HCEC 1CT (cell line): ENCODE data around the gene BCL2A1.
"Not testable (repeated sequence)": the region's sequence is repeated elsewhere in the genome, so short reads cannot be mapped to it uniquely, and the experiment has no call there.

ENCODE experiments used
- DNase-seq: peaks from one replicate; pipeline ENCODE4 v3.0.0-alpha.2; 2017

Gene BCL2A1

DNA sequence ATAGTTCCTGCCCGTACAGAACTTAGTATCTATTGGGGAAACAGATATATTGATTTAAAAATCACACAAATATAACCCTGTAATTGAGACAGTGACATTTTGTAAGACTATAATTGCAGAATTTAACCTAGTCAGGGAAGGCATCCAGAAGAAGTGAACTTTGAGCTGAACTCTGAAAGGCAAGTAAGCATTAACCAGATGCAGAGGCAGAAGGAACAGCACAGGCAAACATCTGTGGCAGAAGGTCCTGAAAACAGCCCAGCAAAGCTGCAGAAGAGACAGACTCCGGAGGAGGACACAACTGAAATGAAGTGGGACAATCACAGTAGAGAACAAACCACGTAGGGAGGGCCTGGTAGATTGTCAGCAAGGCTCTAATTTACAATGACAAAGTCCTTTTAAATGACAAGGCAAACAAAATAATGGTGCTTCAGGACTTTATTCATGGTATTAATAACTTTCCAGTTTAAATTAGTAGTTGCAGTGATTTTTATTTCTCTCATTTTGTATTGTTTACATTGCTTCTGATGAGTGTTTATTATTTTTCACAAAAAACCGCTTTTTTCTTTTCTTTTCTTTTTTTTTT, 14.5 kb downstream of the BCL2A1 start:
- no peak for DNase-seq

GRCh38 chr15:79954661-79955060, 16.3 kb downstream of the BCL2A1 start:
- DNase-seq = no peak

DNA sequence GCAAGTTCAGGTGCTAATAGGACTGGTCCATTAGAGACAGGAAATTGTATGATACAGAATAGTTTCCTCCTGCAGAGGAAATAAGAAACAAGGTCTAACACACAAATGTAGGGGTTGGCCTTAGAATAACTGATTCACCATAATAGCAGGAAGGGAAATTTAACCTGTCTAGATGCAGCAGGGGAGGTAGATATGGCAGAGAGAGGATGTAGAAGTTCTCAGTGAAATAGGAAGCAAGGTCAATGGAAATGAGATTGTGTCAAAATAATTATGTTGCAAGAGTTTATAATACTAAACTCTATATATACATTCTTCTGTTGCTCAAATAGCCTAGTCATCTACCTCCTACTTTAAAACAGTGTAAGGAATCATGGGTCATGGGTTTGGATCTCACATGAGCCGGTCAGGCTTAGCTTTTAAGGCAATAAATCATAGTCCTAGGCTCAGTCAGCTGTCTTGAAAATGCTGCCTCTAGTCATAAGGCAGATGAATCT, 17.0 kb downstream of the BCL2A1 start:
- DNase-seq = peak; percentile 80

GRCh38 chr15:79952329-79952728, 18.7 kb downstream of the BCL2A1 start:
- DNase-seq = no peak

DNA sequence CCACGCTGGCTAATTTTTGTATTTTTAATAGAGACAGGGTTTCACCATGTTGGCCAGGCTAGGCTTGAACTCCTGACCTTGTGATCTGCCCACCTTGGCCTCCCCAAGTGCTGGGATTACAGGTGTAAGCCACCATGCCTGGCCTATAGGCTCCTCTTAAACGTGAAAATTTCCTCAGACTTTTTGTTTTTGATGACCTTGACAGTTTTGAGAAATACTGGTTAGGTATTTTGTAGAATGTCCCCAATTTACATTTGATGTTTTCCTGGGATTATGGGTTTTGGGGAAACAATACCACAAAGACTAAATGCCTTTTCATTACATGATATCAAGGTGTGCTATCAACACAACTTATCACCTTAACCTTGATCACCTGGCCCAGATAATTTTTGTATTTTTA, 20.7 kb downstream of the BCL2A1 start:
- DNase-seq = no peak

DNA sequence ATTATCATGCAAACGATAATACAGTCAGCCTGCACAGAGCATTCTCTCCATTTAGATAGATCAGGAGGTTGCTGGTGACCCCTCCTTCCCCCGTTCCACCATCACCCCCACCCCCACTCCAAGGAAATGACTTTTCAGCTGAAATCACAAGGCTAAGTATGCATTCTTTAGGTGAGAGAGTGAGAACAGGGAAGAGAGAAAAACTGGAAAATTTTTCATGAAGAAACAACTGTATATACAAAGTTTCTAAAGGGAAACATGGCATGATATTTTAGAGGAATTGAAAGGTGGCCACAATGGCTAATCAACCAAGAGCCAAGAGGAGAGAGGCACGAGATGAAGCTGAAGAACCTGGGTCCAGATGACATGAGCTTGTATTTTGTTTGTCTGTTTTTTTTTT, 22.2 kb downstream of the BCL2A1 start:
- no peak for DNase-seq

DNA sequence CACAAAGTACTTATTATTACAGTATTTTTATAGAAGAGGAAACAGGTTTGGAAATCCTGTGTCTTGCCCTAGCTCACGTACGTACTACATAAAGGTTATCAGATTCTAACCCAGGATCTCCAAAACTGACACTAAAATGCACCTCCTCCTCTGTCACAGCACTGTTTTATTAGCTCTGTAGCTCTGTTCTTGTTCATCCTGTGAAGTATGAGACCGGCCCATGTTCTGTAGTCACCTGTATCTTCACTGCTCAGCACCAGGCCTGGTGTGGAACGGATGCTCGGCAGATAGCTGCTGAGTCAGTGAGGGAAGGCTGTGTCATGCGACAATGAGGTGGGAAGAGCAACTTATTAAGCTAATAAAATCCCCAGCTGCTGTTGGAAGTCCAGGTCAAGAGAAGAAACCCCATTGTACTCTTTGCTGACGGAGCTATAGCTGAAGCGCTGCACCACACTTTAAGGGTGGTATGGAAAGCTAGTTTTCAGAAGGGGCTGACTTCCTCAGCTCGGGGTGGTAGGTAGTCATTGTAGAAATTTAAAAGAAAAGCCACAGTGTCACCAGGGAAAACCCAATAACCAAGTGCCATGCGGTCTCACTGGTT, 22.8 kb downstream of the BCL2A1 start:
- DNase-seq = no peak

GRCh38 chr15:79947009-79947408, 24.0 kb downstream of the BCL2A1 start:
- no peak for DNase-seq

GRCh38 chr15:79944622-79945021, 26.4 kb downstream of the BCL2A1 start:
- DNase-seq = no peak

- DNase-seq = peak; percentile 84
These were observed 27.2 kb downstream of the BCL2A1 start for GRCh38 chr15:79943820-79944219.

DNA sequence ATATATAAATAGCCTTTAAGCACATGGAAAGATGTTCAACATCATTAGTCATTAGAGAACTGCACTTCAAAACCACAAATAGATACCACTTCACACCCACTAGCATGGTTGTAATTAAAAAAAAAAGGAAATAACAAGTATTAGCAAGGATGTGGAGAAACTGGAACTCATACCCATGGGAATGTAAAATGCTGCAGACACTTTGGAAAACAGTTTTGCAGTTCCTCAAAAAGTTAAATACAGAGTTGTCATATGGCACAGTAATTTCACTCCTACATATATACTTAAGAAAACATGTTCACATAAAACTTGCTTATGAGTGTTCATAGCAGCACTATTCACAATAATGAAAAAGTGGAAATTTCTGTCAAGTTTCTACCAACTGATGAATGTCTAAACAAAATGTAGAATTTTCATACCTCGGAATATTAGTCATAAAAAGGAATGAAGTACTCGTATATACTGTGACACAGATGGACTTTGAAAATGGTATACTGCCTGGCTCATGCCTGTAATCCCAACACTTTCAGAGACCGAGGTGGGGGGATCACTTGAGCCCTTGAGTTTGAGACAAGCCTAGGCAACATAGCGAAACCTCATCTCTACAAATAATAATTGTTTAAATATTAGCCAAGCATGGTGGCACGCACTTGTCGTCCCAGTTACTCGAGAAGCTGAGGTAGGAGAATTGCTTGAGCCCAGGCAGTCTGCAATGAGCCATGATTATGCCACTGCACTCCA, 28.1 kb downstream of the BCL2A1 start:
- DNase-seq = peak; percentile 80

- DNase-seq = no peak
These were observed 31.6 kb downstream of the BCL2A1 start for GRCh38 chr15:79939399-79939798.

DNA sequence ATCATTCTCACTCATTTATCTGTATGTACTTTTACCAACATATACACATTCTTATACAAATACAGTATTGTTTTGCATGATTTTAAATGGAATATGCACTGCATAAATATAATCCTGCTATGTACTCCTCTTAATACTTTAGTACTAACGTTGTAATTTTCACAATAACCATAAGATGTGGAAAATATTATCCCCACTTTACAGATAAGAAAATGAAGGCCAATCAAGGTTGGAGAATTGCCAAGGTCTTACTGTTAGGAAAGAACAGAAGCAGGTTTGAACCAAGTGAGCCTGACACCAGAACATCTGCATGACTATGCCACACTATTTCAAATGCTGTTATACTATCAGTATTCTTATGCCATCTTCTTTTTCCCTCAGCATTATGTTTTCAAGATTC, 32.9 kb downstream of the BCL2A1 start:
- no peak for DNase-seq

DNA sequence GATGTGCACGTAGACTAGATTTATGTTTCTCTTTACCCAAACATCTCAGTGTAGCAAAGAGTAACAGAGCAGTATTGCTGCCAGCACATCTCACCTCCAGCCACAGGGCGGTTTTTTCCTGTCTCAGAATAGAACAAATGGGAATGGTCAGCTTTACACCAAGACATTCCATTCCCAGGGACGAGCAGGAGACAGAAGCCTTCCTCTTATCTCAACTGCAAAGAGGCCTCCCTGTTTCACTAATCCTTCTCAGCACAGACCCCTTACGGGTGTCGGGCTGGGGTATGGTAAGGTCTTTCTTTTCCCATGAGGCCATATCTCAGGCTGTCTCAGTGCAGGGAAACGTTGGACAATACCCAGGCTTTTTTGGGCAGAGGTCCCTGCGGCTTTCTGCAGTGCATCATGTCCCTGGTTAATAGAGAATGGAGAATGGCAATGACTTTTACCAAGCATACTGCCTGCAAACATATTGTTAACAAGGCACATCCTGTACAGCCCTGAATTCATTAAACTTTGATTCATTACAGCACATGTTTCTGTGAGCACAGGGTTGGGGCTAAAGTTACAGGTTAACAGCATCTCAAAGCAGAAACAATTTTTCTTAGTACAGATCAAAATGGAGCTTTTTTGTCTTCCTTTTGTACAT, 35.3 kb downstream of the BCL2A1 start:
- DNase-seq = not testable (repeated sequence)

DNA sequence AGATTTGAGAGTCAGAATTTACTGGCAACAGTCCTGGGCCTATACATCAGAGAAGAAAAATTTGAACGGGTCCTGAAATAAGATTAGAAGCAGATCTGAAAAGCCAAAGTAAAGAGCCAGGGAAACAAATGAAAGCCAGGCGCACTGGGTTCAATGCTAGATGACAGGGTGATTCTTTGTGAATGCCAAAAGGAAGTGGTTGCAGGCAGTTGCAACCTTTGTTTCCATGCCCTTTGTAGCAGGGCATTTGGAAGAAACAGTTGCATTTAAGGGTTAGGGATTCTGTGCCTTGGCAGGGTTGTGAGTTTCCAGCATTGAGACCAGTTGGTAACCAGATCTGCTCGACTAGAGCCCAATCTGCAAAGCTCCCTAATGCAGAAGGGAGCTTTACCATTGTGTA, 37.8 kb downstream of the BCL2A1 start:
- DNase-seq = no peak

- DNase-seq = no peak
These were observed 38.5 kb downstream of the BCL2A1 start for GRCh38 chr15:79932447-79932846.

DNA sequence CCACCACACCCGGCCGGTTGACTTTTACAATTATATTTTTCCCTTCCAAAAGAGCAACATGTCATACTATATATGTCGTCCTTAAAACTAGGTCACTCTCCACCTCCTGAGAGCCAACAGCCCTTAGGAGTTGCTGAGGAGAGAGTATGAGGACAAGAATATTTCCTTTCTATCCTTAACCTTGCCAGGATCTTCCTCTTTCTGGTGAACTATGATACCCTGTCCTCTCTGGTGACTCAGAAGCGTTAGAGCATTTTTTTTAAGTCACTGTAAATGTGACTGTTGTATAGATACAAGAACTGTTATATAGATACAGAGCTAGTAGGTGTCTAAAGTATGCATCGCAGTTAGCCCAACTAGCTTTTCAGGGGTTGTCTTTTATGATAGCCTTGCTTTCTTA, 40.5 kb downstream of the BCL2A1 start:
- DNase-seq = no peak

DNA sequence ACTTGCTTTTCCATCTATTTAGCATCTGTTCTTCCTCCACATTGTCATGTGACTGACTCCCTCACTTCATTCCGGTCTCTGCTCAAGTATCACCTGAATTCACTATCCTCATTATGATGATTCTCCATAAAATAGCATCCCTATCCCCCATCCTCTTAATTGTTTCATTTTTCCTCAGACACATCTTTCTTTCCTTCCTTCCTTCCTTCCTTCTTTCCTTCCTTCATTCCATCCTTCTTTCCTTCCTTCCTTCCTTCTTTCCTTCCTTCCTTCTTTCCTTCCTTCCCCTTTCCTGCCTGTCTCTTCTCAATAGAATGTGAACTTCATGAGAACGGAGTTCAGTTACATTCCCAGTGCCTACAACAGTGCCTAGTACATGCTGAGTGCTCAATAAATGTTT, 41.6 kb downstream of the BCL2A1 start:
- DNase-seq = no peak

DNA sequence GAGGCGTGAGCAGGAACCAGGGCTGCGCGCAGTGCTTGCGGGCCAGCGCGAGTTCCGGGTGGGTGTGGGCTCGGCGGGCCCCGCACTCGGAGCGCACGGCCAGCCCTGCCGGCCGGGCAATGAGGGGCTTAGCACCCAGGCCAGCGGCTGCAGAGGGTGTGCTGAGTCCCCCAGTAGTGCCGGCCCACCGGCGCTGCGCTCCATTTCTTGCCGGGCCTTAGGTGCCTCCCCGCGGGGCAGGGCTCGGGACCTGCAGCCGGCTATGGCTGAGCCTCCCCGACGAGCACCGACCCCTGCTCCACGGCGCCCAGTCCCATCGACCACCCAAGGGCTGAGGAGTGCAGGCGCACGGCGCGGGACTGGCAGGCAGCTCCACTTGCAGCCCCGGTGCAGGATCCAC, 44.9 kb downstream of the BCL2A1 start:
- not testable (repeated sequence) for DNase-seq

- no peak for DNase-seq
These were observed 46.6 kb downstream of the BCL2A1 start for GRCh38 chr15:79924379-79924778.

DNA sequence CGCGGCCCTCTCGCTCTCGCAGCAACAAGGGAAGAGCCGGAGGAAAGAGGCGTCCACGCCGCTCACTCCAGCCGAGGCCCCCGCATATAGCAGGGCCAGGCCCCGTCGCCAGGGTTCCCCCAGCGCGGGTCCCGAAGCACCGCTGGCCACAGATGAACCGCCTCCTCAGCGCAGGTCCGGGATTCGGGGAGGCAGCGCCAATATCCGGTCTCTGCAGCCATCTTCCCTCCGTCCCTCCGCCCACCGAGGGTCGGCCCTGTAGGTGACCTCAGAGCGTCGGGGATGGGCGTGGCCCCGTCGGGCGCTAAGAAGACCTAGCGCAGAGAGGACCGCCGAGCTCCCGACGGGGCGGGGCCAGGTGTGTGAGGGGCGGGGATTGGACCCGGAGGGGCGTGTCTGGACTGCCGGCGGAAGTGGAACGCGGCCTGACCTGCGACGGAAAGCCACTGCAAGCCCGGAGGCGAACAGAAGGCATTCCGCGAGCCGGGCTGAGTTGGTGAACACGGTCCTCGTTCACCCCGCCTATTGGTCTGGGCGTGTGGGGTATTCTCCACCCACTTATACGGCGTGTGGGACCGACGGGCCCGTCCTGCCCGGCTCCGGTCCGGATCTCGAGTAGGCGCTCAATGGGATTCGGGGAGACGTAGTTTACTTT, 47.4 kb downstream of the BCL2A1 start:
- DNase-seq = peak; percentile 96

GRCh38 chr15:79923079-79923514, 47.9 kb downstream of the BCL2A1 start:
- DNase-seq = peak; percentile 47

DNA sequence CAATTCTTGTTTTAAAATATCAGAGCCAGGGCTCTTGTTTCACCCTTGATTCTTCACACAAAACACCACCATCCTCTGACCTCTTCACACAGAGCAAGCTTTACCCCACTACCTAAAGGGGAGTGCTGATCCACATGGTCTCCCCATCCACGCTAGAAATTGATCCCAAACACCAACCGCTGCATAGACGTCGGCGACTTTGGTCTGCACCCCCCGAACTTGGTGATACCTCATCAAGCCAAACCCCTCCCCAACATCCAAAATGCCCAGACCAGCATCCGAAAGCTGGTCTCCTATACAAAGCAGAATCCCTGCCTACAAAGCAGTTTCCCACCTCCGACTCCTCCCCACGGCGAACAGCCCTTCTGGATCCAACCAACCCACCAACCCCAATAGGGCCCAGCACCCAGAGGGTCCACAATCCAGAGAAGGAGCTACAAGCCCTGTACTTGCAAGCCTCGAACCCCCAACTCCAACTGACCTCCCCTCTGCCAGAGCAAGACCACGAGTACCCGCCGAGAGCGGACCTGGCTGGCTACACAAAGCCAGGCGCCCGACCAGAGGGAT, 48.4 kb downstream of the BCL2A1 start:
- DNase-seq = no peak
